OCI-LY3 (cell line): ENCODE data around the gene MGME1.

Experiments used
- EZH2phosphoT487 ChIP-seq: fragments of 200-600 bp; shearing (Covaris generic); IDR thresholded peaks from 2 replicates; pipeline ENCODE4 v1.6.1; 2018; ENCODE audit warnings: antibody characterized with exemption, mixed run types, low read depth
- TF ChIP-seq, protein P1 (sequence below): fragments of 200-600, 300-600 bp; sonication (generic); IDR thresholded peaks from 2 replicates; pipeline ENCODE4 v1.5.1; 2014; ENCODE audit warnings: antibody characterized with exemption, low read length, low read depth

DNA sequence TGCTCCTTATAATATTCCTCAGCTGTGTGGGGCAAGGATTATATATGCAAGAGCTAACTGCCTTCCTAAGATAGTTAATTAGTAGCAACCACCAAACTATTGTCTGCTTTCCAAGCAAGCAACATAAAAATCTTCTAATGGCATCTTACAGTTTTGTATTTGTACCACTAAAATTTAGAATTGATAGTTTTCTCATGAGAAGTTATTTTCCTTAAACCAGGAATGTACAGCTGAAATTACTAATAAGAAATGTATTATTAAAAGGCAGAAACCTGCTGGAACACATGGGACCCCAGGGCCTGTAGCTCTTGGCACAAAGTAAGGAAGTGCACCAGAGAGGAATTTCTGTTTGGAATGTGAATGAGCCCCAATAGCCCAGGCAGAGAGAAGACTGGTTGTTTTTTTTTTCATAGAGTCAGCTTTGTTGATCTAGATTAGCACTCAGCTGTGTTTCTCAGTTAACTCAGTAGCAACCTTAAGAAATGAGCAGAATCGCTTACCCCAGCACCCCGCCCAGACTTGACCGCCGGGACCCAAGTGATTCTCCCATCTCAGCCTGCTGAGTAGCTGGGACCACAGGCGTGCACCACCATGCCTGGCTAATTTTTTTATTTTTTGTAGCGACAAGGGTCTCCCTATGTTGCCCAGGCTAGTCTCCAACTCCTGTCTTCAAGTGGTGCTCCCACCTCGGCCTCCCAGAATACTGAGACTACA lies 2.6 kb downstream of the MGME1 start:
- TF ChIP-seq, protein P1, sequence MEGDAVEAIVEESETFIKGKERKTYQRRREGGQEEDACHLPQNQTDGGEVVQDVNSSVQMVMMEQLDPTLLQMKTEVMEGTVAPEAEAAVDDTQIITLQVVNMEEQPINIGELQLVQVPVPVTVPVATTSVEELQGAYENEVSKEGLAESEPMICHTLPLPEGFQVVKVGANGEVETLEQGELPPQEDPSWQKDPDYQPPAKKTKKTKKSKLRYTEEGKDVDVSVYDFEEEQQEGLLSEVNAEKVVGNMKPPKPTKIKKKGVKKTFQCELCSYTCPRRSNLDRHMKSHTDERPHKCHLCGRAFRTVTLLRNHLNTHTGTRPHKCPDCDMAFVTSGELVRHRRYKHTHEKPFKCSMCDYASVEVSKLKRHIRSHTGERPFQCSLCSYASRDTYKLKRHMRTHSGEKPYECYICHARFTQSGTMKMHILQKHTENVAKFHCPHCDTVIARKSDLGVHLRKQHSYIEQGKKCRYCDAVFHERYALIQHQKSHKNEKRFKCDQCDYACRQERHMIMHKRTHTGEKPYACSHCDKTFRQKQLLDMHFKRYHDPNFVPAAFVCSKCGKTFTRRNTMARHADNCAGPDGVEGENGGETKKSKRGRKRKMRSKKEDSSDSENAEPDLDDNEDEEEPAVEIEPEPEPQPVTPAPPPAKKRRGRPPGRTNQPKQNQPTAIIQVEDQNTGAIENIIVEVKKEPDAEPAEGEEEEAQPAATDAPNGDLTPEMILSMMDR, result no peak
- TF ChIP-seq EZH2phosphoT487, result no peak
